Measurements from ENCODE around the gene COL18A1. TPM values are rescaled to one million over a fixed set of nuclear protein-coding genes. Genes with fewer than 3 reads are reported as not detected.

COL18A1 gene
- polyA plus RNA-seq, 6 donors from 2014 or later = 0.13 to 0.49 (median 0.21) TPM

- no peak for ATAC-seq (ENCODE audit: low read depth in 2 of 2)
- Mint-ChIP-seq H3K4me1 (peaks cover 7 to 13% (median 10%) of the 10 kb centered on the region in 3 donors), H3K27me3 (no peaks in the 10 kb centered on the region), H3K36me3 (no peaks in the 10 kb centered on the region), H3K4me3 (peak overlapping the region in 6 of 8 donors; percentile 16 to 87 (median 68)), H3K27ac (peak overlapping the region in 3 of 6 donors; percentile 74 to 94 (median 89)), H3K9me3 (no peaks in the 10 kb centered on the region)
- no peak for DNase-seq
Observed at GRCh38 chr21:45532826-45533360, 127.9 kb downstream of the COL18A1 start.

GRCh38 chr21:45533361-45533845, 128.4 kb downstream of the COL18A1 start:
- no peaks in the 10 kb centered on the region for H3K9me3 Mint-ChIP-seq
- DNase-seq = no peak
- no peaks in the 10 kb centered on the region for H3K27me3 Mint-ChIP-seq
- ATAC-seq (ENCODE audit: low read depth in 2 of 2) = no peak
- peaks cover 7 to 13% (median 10%) of the 10 kb centered on the region in 3 donors for H3K4me1 Mint-ChIP-seq
- no peak overlapping the region for H3K4me3 Mint-ChIP-seq
- no peaks in the 10 kb centered on the region for H3K36me3 Mint-ChIP-seq
- no peak overlapping the region for H3K27ac Mint-ChIP-seq

GRCh38 chr21:45533846-45534635, 129.1 kb downstream of the COL18A1 start:
- DNase-seq = no peak
- Mint-ChIP-seq H3K4me3 (peak overlapping the region in 1 of 8 donors; percentile 56), H3K4me1 (peaks cover 7 to 13% (median 10%) of the 10 kb centered on the region in 3 donors), H3K27me3 (no peaks in the 10 kb centered on the region), H3K9me3 (no peaks in the 10 kb centered on the region), H3K36me3 (no peaks in the 10 kb centered on the region), H3K27ac (no peak overlapping the region)
- no peak for ATAC-seq (ENCODE audit: low read depth in 2 of 2)

GRCh38 chr21:45534636-45535331, 129.8 kb downstream of the COL18A1 start:
- ATAC-seq (ENCODE audit: low read depth in 2 of 2) = no peak
- H3K27ac Mint-ChIP-seq = peak overlapping the region in 1 of 6 donors; percentile 37
- H3K4me1 Mint-ChIP-seq = peaks cover 7 to 13% (median 13%) of the 10 kb centered on the region in 3 donors
- DNase-seq = no peak
- H3K9me3 Mint-ChIP-seq = no peaks in the 10 kb centered on the region
- H3K4me3 Mint-ChIP-seq = no peak overlapping the region
- H3K27me3 Mint-ChIP-seq = no peaks in the 10 kb centered on the region
- no peaks in the 10 kb centered on the region for H3K36me3 Mint-ChIP-seq

- H3K4me3 Mint-ChIP-seq = peak overlapping the region in 1 of 8 donors; percentile 21
- peaks cover 8 to 19% (median 13%) of the 10 kb centered on the region in 3 donors for H3K4me1 Mint-ChIP-seq
- no peaks in the 10 kb centered on the region for H3K27me3 Mint-ChIP-seq
- no peaks in the 10 kb centered on the region for H3K36me3 Mint-ChIP-seq
- no peaks in the 10 kb centered on the region for H3K9me3 Mint-ChIP-seq
- no peak for ATAC-seq (ENCODE audit: low read depth in 2 of 2)
- DNase-seq = no peak
- peak overlapping the region in 1 of 6 donors; percentile 81 for H3K27ac Mint-ChIP-seq
Observed at GRCh38 chr21:45535341-45536081, 130.5 kb downstream of the COL18A1 start.

- no peaks in the 10 kb centered on the region for H3K27me3 Mint-ChIP-seq
- ATAC-seq (ENCODE audit: low read depth in 2 of 2) (no peak), DNase-seq (no peak)
- no peak overlapping the region for H3K27ac Mint-ChIP-seq
- H3K9me3 Mint-ChIP-seq = no peaks in the 10 kb centered on the region
- H3K36me3 Mint-ChIP-seq = no peaks in the 10 kb centered on the region
- H3K4me1 Mint-ChIP-seq = peaks cover 13 to 24% (median 14%) of the 10 kb centered on the region in 3 donors
- no peak overlapping the region for H3K4me3 Mint-ChIP-seq
Observed at GRCh38 chr21:45536301-45537081, 131.5 kb downstream of the COL18A1 start.

- ATAC-seq (ENCODE audit: low read depth in 2 of 2) (no peak), DNase-seq (no peak)
- H3K4me3 Mint-ChIP-seq = no peak overlapping the region
- no peaks in the 10 kb centered on the region for H3K9me3 Mint-ChIP-seq
- H3K4me1 Mint-ChIP-seq = peaks cover 13 to 25% (median 13%) of the 10 kb centered on the region in 3 donors
- H3K36me3 Mint-ChIP-seq = no peaks in the 10 kb centered on the region
- H3K27me3 Mint-ChIP-seq = no peaks in the 10 kb centered on the region
- no peak overlapping the region for H3K27ac Mint-ChIP-seq
Observed at GRCh38 chr21:45537111-45537745, 132.3 kb downstream of the COL18A1 start.

GRCh38 chr21:45537746-45538291, 132.9 kb downstream of the COL18A1 start:
- no peak for ATAC-seq (ENCODE audit: low read depth in 2 of 2)
- DNase-seq = no peak
- Mint-ChIP-seq H3K4me3 (no peak overlapping the region), H3K27ac (no peak overlapping the region), H3K36me3 (no peaks in the 10 kb centered on the region), H3K27me3 (no peaks in the 10 kb centered on the region), H3K4me1 (peaks cover 7 to 21% (median 9%) of the 10 kb centered on the region in 3 donors), H3K9me3 (no peaks in the 10 kb centered on the region)

- Mint-ChIP-seq H3K9me3 (no peaks in the 10 kb centered on the region), H3K4me3 (no peak overlapping the region), H3K4me1 (peaks cover 7 to 23% (median 8%) of the 10 kb centered on the region in 3 donors), H3K27me3 (no peaks in the 10 kb centered on the region), H3K36me3 (no peaks in the 10 kb centered on the region), H3K27ac (no peak overlapping the region)
- DNase-seq (no peak), ATAC-seq (ENCODE audit: low read depth in 2 of 2) (no peak)
Observed at GRCh38 chr21:45538381-45539045, 133.5 kb downstream of the COL18A1 start.

GRCh38 chr21:45539046-45539795, 134.3 kb downstream of the COL18A1 start:
- no peaks in the 10 kb centered on the region for H3K36me3 Mint-ChIP-seq
- no peak overlapping the region for H3K27ac Mint-ChIP-seq
- H3K4me3 Mint-ChIP-seq = peak overlapping the region in 1 of 8 donors; percentile 8
- no peaks in the 10 kb centered on the region for H3K9me3 Mint-ChIP-seq
- DNase-seq (no peak), ATAC-seq (ENCODE audit: low read depth in 2 of 2) (no peak)
- H3K4me1 Mint-ChIP-seq = peaks cover 7 to 26% (median 8%) of the 10 kb centered on the region in 3 donors
- no peaks in the 10 kb centered on the region for H3K27me3 Mint-ChIP-seq
